GM13977 (cell line): ENCODE results near the gene CERS1.

ENCODE experiments used
- DNase-seq: peaks from one replicate; pipeline ENCODE4 v3.0.0; 2012; ENCODE audit warnings: low spot score
- in situ Hi-C: fragments of 300-500 bp; cut with MboI; formaldehyde crosslinking; loops from one replicate; pipeline ENCODE4 v1.12.0; 2022; ENCODE audit warnings: low sequenced_read_pairs, low pct_unique_long_range_greater_than_20kb, mixed read lengths, inconsistent platforms; ENCODE audit not compliant: unreplicated experiment
- TF ChIP-seq, protein P1 (sequence below): IDR thresholded peaks from 2 replicates; pipeline ENCODE4 v1.5.1; 2012; ENCODE audit warnings: mild to moderate bottlenecking, control low read depth; ENCODE audit not compliant: insufficient read depth; ENCODE audit errors: extremely low read depth, missing control alignments

The CERS1 gene

DNA sequence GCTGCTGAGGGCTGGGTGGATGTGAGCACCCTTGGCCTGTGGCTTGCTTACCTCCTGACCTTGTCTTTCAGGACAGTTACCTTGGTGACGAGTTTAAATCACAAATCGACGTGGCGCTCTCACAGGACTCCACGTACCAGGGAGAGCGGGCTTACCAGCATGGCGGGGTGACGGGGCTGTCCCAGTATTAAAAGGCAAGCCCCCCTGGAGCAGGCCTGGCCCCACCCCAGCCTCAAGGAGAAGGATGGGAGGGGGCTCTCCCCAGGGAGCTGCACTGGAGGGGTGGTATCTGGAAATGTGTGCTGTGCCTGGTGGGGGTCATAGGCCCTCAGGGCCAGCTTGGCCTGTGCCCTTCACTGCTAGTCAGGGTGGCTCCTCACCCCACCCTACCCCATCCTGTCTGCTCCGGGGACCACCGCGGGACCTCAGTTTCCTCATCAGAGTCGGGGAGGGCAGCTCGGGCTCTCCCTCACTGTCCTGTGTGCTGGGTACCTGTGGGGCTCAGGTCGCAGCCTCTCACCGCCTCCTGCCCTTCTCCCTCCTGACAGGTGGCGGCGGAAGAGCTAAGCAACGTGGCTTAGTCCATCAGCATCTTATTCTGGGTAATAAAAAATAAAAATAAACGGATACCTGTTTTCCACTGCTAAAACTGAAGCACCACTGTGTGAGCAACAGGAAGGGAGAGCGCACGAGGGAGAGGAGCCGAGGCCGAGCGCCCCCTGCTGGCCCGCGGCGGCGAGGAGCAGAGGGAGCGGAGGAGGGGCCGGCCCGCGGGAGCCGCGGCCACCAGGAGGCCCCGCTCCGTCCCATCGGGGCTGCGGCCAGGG, 29.8 kb downstream of the CERS1 start:
- in situ Hi-C loops, result no loop called here
- DNase-seq, result peak; percentile 91
- TF ChIP-seq, protein P1, sequence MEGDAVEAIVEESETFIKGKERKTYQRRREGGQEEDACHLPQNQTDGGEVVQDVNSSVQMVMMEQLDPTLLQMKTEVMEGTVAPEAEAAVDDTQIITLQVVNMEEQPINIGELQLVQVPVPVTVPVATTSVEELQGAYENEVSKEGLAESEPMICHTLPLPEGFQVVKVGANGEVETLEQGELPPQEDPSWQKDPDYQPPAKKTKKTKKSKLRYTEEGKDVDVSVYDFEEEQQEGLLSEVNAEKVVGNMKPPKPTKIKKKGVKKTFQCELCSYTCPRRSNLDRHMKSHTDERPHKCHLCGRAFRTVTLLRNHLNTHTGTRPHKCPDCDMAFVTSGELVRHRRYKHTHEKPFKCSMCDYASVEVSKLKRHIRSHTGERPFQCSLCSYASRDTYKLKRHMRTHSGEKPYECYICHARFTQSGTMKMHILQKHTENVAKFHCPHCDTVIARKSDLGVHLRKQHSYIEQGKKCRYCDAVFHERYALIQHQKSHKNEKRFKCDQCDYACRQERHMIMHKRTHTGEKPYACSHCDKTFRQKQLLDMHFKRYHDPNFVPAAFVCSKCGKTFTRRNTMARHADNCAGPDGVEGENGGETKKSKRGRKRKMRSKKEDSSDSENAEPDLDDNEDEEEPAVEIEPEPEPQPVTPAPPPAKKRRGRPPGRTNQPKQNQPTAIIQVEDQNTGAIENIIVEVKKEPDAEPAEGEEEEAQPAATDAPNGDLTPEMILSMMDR, result peak; percentile 96

DNA sequence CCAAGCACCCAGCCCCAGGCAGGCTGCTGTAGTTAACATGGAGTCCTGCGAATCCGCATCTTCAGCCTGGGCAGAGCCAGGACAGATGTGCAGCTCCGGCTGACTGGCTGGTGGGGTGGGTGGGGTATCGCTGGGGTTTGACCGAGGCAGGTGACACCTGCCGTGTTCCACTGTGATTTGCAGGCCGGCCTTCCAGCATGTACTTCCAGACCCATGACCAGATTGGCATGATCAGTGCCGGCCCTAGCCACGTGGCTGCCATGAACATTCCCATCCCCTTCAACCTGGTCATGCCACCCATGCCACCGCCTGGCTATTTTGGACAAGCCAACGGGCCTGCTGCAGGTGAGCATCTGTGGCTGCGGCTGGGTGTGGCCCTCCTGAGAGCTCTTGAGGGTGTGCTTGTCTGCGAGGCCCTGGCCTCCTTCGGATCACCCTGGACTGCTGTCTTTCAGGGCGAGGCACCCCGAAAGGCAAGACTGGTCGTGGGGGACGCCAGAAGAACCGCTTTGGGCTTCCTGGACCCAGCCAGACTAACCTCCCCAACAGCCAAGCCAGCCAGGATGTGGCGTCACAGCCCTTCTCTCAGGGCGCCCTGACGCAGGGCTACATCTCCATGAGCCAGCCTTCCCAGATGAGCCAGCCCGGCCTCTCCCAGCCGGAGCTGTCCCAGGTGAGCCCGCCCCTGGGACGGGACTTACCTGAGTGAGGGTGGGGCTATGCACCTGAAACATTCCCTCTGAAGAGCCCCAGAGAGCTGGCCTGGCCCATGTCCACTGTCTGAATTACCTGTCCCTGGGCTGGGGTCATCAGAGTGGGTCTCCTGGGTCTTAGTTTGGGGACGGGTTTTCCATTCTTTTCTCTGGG, 30.6 kb downstream of the CERS1 start:
- TF ChIP-seq, protein P1, result no peak
- in situ Hi-C loops, result no loop called here
- DNase-seq, result no peak

DNA sequence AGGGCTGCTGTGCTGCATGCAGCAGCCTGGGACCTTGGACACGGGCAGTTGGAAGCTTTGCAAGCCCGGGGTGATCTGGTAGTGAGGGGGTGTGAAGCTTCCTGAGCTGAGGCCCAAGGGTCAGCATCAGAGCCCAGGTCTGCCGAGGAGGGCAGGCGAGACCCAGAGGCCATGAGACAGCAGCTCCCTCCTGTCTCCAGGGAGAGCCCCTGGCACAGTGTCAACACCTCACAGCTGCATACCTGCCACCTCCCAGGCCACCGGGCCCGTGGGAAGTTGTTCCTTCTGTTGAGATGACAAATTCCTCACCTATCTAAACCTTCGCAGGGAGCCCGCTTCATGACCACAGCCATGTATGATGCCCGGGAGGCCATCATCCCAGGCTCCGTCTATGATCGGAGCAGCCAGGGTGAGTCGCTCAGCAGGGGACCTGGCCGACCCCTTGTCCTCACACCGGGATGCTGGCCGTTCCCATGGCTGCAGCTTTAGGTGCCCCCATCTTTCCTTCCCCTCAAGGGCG, 32.1 kb downstream of the CERS1 start:
- TF ChIP-seq, protein P1, result no peak
- in situ Hi-C loops, result no loop called here
- DNase-seq, result no peak

DNA sequence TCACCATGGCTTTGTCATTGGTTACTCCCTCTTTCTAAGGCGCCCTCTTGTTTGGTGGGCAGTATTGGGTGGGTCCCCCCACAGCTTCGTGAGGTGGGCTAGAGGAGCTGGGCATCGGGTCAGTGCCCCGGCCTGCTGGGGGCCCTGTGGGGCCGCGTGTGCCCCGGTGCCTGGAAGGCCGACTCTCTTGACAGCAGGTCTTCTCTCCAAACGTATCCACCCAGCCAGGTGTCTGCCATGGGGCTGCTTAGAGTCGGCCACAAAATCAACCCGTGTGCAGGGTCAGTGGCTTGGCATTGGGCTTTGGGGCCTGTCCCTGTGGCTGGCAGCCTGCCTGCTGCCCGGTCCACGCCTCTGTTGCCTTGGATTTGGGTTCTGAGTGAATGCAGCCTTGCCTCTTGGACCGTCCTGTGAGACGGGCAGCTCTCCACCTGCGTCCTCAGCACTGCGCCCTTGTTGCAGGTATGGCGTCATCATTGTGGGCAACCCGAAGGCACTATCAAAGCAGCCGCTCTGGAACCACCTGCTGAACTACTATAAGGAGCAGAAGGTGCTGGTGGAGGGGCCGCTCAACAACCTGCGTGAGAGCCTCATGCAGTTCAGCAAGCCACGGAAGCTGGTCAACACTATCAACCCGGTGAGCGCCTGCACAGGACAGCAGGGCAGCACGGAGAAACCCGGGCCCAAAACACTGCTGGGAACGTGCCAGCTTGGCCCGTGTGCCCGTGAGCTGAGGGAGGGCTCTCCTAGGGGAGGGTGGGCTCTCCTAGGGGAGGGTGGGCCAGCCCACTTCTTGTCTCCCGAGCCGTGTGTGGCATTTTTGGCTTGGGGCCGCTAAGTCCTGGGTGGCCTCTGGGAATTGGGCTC, 32.7 kb downstream of the CERS1 start:
- TF ChIP-seq, protein P1, result no peak
- DNase-seq, result no peak
- in situ Hi-C loops, result no loop called here

DNA sequence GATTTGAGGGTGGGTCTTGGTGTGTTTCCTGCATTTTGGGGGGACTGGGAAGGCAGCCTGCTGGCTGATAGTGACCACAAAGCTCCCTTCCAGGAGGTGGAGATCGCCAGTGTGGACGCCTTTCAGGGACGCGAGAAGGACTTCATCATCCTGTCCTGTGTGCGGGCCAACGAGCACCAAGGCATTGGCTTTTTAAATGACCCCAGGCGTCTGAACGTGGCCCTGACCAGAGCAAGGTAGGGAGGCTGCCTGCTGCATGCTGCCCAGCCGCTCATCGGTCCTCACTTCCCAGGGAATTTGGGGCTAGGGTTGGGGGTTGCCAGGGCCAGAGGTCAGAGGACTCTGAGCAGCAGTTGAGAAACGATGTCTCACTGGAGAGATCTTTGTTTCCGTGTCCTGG, 34.0 kb downstream of the CERS1 start:
- DNase-seq, result no peak
- in situ Hi-C loops, result no loop called here
- TF ChIP-seq, protein P1, result no peak

DNA sequence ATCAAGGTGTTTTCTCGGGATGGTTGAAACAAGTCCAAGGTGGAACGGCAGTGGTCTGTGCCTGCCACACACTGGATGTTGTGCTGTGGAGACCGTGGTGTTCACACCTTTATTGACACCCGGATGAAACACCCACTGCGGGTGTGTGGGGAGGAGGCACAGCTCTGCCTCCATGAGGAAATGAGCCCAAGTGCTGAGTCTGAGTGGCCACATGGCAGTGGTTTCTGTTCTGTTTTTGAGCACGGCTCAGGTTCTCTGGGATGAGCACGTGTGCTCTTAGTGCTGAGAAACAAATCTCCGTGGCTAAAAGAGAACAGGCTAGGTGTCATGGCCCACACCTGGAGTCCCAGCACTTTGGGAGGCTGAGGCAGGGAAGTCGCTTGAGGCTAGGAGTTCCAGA, 34.7 kb downstream of the CERS1 start:
- DNase-seq, result no peak
- in situ Hi-C loops, result no loop called here
- TF ChIP-seq, protein P1, result no peak
